C4-2B (cell line): ENCODE measurements around the gene MAST1.

Source experiments
- H3K27ac ChIP-seq: fragments of 450-650 bp; 2 replicates; pipeline ENCODE4 v1.5.1; 2017
- CTCF ChIP-seq: fragments of 450-650 bp; conservative IDR thresholded peaks from 2 replicates; pipeline ENCODE4 v1.5.1; 2017; ENCODE audit warnings: mild to moderate bottlenecking
- ZFX ChIP-seq: fragments of 450-650 bp; IDR thresholded peaks from 2 replicates; pipeline ENCODE4 v1.6.1; 2017

The MAST1 gene

GRCh38 chr19:12833418-12833737 is 4.9 kb upstream of the MAST1 start:
- TF ChIP-seq ZFX (no peak), CTCF (no peak)
- H3K27ac ChIP-seq, result no peak overlapping the region

GRCh38 chr19:12833738-12834565 is 4.4 kb upstream of the MAST1 start:
- no peak overlapping the region for H3K27ac ChIP-seq
- no peak for TF ChIP-seq CTCF
- TF ChIP-seq ZFX, result no peak

GRCh38 chr19:12834566-12834943 is 3.8 kb upstream of the MAST1 start, which contains the start of gene RTBDN:
Gene RTBDN, minus strand, starts transcription at chr19:12834579. Its CDS starts 4,600 bp downstream, at chr19:12829979.
- H3K27ac ChIP-seq, result no peak within 1 kb of the TSS
- TF ChIP-seq ZFX (no peak), CTCF (no peak)

GRCh38 chr19:12834976-12835757 is 3.1 kb upstream of the MAST1 start:
- H3K27ac ChIP-seq, result no peak overlapping the region
- TF ChIP-seq ZFX (no peak), CTCF (no peak)

GRCh38 chr19:12836529-12836863 is 1.8 kb upstream of the MAST1 start:
- TF ChIP-seq CTCF (no peak), ZFX (no peak)
- no peak overlapping the region for H3K27ac ChIP-seq

- TF ChIP-seq ZFX (no peak), CTCF (no peak)
- H3K27ac ChIP-seq, result no peak overlapping the region
Observed at GRCh38 chr19:12837225-12837624, 1.1 kb upstream of the MAST1 start.
